Liver (tissue), 9 donors: ENCODE data around the gene PSMB4. TPM values are rescaled to one million over a fixed set of nuclear protein-coding genes. Genes with fewer than 3 reads are reported as not detected.

Experiments used
- DNase-seq: peaks from one replicate; pipeline ENCODE4 v3.0.0-alpha.2; 2017; ENCODE audit warnings: low spot score
- H3K27ac ChIP-seq, 2 donors: one replicate each; pipeline ENCODE4 v1.7.0; 2013; ENCODE audit warnings: inconsistent platforms in 2 of 2, low read length in 2 of 2, control low read depth in 1 of 2, low read depth in 1 of 2, mild to moderate bottlenecking in 1 of 2
- H3K27me3 ChIP-seq, 4 donors: one replicate each; pipeline versions ENCODE4 v1.6.1 to v1.7.0; 2013; ENCODE audit warnings: low read length in 3 of 4, inconsistent platforms in 1 of 4, mild to moderate bottlenecking in 1 of 4, moderate library complexity in 1 of 4; ENCODE audit not compliant: control insufficient read depth in 4 of 4, insufficient read depth in 4 of 4
- H3K36me3 ChIP-seq, 4 donors: one replicate each; pipeline versions ENCODE4 v1.6.1 to v1.7.0; 2013; ENCODE audit warnings: low read length in 3 of 4, mild to moderate bottlenecking in 3 of 4, low read depth in 1 of 4, moderate library complexity in 1 of 4; ENCODE audit not compliant: control insufficient read depth in 4 of 4, insufficient read depth in 3 of 4
- H3K4me1 ChIP-seq, 4 donors: one replicate each; pipeline versions ENCODE4 v1.6.1 to v1.7.0; 2013; ENCODE audit warnings: low read length in 3 of 4, mild to moderate bottlenecking in 3 of 4, moderate library complexity in 1 of 4; ENCODE audit not compliant: control insufficient read depth in 4 of 4, insufficient read depth in 4 of 4
- H3K4me3 ChIP-seq, 3 donors: one replicate each; pipeline versions ENCODE4 v1.6.1 to v1.7.0; 2013; ENCODE audit warnings: low read length in 3 of 3, control low read depth in 1 of 3, low read depth in 1 of 3, mild to moderate bottlenecking in 1 of 3
- H3K9ac ChIP-seq, 2 donors: one replicate each; pipeline ENCODE4 v1.7.0; 2013; ENCODE audit warnings: low read length in 2 of 2, mild to moderate bottlenecking in 2 of 2, moderate library complexity in 2 of 2, control low read depth in 1 of 2, low read depth in 1 of 2
- H3K9me3 ChIP-seq, 4 donors: one replicate each; pipeline versions ENCODE4 v1.6.1 to v1.7.0; 2013; ENCODE audit warnings: low read length in 3 of 4; ENCODE audit not compliant: control insufficient read depth in 4 of 4
- ATF3 ChIP-seq: IDR thresholded peaks from 2 replicates; pipeline ENCODE4 v1.6.1; 2016; ENCODE audit warnings: antibody characterized with exemption
- EGR1 ChIP-seq, 2 donors: IDR thresholded peaks; 2 replicates each; pipeline ENCODE4 v1.6.1; 2016 to 2018; ENCODE audit warnings: antibody characterized with exemption in 2 of 2, low read depth in 2 of 2
- FOXA1 ChIP-seq: IDR thresholded peaks from 2 replicates; pipeline ENCODE4 v1.6.1; 2016; ENCODE audit warnings: antibody characterized with exemption
- FOXA2 ChIP-seq: IDR thresholded peaks from 2 replicates; pipeline ENCODE4 v1.6.1; 2016; ENCODE audit warnings: antibody characterized with exemption
- GABPA ChIP-seq, 2 donors: IDR thresholded peaks in 1 of 2; conservative IDR thresholded peaks in 1 of 2; 2 replicates each; pipeline ENCODE4 v1.6.1; 2016; ENCODE audit warnings: antibody characterized with exemption in 2 of 2, mild to moderate bottlenecking in 1 of 2, moderate library complexity in 1 of 2
- JUND ChIP-seq, 2 donors: IDR thresholded peaks; 2 replicates each; pipeline ENCODE4 v1.6.1; 2016; ENCODE audit warnings: antibody characterized with exemption in 2 of 2
- NR2F2 ChIP-seq: IDR thresholded peaks from 2 replicates; pipeline ENCODE4 v1.6.1; 2016; ENCODE audit warnings: antibody characterized with exemption
- RXRA ChIP-seq, 2 donors: IDR thresholded peaks; 2 replicates each; pipeline ENCODE4 v1.6.1; 2017 to 2018; ENCODE audit warnings: antibody characterized with exemption in 2 of 2, mild to moderate bottlenecking in 1 of 2
- SP1 ChIP-seq: IDR thresholded peaks from 2 replicates; pipeline ENCODE4 v1.6.1; 2018; ENCODE audit warnings: antibody characterized with exemption, mild to moderate bottlenecking
- TAF1 ChIP-seq: conservative IDR thresholded peaks from 2 replicates; pipeline ENCODE4 v1.6.1; 2016; ENCODE audit warnings: antibody characterized with exemption, mild to moderate bottlenecking
- YY1 ChIP-seq: IDR thresholded peaks from 2 replicates; pipeline ENCODE4 v1.6.1; 2016; ENCODE audit warnings: antibody characterized with exemption, mild to moderate bottlenecking
- ZBTB33 ChIP-seq: IDR thresholded peaks from 2 replicates; pipeline ENCODE4 v1.6.1; 2016; ENCODE audit warnings: antibody characterized with exemption
- WGBS: extraction: QIAGEN DNeasy Blood & Tissue Kit; methylation state at CpG from one replicate; pipeline ENCODE4 v1.1.7; 2013; 5-methylcytosine and 5-hydroxymethylcytosine counted together
- polyA plus RNA-seq, 2 donors: library from polyadenylated mRNA; stranded (reverse) in 1 of 2; unstranded in 1 of 2; fragments of 200-250 nt in 1 of 2; fragments of >200 nt in 1 of 2; fragmentation: Nextera tagmentation in 1 of 2; extraction: Ambion mirVana in 1 of 2; gene quantifications; one replicate each; pipeline versions ENCODE4 v1.2.1 to v1.2.3, GENCODE V29; 2013 to 2015
- total RNA-seq, 2 donors: library from RNA; depleted of rRNA; stranded (reverse); fragments of >200 nt; gene quantifications; one replicate each; pipeline ENCODE4 v1.2.3, GENCODE V29; 2014
- TF ChIP-seq, protein P1 (sequence below): fragments of 150-350 bp; IDR thresholded peaks from 2 replicates; pipeline ENCODE4 v1.5.1; 2017; ENCODE audit warnings: improper control_type of control experiment, low read depth, low read length; ENCODE audit not compliant: missing input control
- TF ChIP-seq, protein P2 (sequence below): IDR thresholded peaks from 2 replicates; pipeline ENCODE4 v1.6.1; 2016; ENCODE audit warnings: antibody characterized with exemption, mild to moderate bottlenecking
- donor health status: healthy.
- donor health status: healthy.
- donor health status: healthy.
- donor health status: healthy.
- donor health status: healthy.

Gene PSMB4
- total and polyA plus RNA-seq, 4 donors = 130 to 228 (median 202) TPM

DNA sequence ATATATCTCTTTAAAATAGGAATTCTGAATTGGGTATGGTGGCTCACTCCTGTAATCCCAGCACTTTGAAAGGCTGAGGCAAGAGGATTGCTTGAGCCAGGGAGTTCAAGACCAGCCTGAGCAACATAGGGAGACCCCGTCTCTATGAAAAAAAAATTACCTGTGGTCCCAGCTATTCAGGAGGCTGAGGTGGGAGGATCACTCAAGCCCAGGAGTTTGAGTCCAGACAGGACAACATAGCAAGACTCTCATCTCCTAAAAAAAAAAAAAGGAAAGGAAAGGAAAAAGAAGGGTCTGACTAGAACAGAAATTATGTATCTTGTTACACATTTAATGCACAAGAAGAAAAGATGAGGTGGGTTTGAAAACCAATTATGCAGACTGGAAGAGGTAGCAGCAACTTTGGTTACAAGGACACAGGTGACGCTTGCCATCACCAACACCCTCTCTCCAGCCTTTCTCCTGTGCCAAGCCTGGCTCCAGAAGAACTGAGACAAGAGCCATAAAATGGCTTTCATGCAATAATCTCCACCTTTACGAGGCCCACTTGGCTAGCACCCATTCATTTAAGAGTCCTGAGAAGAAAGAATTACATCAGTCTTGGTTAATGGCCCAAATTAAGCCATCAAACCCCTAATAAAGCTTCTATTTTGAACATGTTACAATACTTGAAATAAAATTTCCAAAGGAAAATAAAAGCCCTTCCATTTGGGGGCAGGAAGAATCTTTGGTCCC lies 22.1 kb upstream of the PSMB4 start:
- no peak overlapping the region for H3K27ac ChIP-seq

GRCh38 chr1:151384584-151384983 lies 14.8 kb upstream of the PSMB4 start:
- TF ChIP-seq FOXA1 (no peak), ZBTB33 (no peak), JUND (IDR thresholded peaks at IDR 0.05) (no peak), NR2F2 (no peak), RXRA (IDR thresholded peaks at IDR 0.05) (no peak)
- TF ChIP-seq, protein P1, sequence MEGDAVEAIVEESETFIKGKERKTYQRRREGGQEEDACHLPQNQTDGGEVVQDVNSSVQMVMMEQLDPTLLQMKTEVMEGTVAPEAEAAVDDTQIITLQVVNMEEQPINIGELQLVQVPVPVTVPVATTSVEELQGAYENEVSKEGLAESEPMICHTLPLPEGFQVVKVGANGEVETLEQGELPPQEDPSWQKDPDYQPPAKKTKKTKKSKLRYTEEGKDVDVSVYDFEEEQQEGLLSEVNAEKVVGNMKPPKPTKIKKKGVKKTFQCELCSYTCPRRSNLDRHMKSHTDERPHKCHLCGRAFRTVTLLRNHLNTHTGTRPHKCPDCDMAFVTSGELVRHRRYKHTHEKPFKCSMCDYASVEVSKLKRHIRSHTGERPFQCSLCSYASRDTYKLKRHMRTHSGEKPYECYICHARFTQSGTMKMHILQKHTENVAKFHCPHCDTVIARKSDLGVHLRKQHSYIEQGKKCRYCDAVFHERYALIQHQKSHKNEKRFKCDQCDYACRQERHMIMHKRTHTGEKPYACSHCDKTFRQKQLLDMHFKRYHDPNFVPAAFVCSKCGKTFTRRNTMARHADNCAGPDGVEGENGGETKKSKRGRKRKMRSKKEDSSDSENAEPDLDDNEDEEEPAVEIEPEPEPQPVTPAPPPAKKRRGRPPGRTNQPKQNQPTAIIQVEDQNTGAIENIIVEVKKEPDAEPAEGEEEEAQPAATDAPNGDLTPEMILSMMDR = no peak
- Histone ChIP-seq H3K9me3 (no peaks in the 10 kb centered on the region), H3K9ac (no peak overlapping the region), H3K4me1 (no peaks in the 10 kb centered on the region), H3K27ac (no peak overlapping the region), H3K36me3 (no peaks in the 10 kb centered on the region), H3K4me3 (no peak overlapping the region), H3K27me3 (no peaks in the 10 kb centered on the region)
- 85% methylated on average over 3 of the region's 3 CpGs for WGBS
- no peak for DNase-seq

More for the DNA sequence above, 22.1 kb upstream of the PSMB4 start:
- peaks cover 0 to 5% (median 4%) of the 10 kb centered on the region in 4 donors for H3K4me1 ChIP-seq
- no peak overlapping the region for H3K4me3 ChIP-seq
- TF ChIP-seq GABPA (IDR thresholded peaks at IDR 0.05 in 1 of 2, conservative IDR thresholded peaks at IDR 0.05 in 1 of 2) (no peak), RXRA (IDR thresholded peaks at IDR 0.05) (no peak), YY1 (no peak), JUND (IDR thresholded peaks at IDR 0.05) (no peak), ZBTB33 (no peak), TAF1 (no peak), SP1 (no peak), FOXA2 (no peak), EGR1 (IDR thresholded peaks at IDR 0.05; ENCODE audit: low read depth in 2 of 2) (no peak), ATF3 (no peak)
- TF ChIP-seq, protein P2, sequence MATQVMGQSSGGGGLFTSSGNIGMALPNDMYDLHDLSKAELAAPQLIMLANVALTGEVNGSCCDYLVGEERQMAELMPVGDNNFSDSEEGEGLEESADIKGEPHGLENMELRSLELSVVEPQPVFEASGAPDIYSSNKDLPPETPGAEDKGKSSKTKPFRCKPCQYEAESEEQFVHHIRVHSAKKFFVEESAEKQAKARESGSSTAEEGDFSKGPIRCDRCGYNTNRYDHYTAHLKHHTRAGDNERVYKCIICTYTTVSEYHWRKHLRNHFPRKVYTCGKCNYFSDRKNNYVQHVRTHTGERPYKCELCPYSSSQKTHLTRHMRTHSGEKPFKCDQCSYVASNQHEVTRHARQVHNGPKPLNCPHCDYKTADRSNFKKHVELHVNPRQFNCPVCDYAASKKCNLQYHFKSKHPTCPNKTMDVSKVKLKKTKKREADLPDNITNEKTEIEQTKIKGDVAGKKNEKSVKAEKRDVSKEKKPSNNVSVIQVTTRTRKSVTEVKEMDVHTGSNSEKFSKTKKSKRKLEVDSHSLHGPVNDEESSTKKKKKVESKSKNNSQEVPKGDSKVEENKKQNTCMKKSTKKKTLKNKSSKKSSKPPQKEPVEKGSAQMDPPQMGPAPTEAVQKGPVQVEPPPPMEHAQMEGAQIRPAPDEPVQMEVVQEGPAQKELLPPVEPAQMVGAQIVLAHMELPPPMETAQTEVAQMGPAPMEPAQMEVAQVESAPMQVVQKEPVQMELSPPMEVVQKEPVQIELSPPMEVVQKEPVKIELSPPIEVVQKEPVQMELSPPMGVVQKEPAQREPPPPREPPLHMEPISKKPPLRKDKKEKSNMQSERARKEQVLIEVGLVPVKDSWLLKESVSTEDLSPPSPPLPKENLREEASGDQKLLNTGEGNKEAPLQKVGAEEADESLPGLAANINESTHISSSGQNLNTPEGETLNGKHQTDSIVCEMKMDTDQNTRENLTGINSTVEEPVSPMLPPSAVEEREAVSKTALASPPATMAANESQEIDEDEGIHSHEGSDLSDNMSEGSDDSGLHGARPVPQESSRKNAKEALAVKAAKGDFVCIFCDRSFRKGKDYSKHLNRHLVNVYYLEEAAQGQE = no peak
- no peaks in the 10 kb centered on the region for H3K27me3 ChIP-seq
- no peaks in the 10 kb centered on the region for H3K36me3 ChIP-seq
- DNase-seq = no peak
- 85% methylated on average over 3 of the region's 3 CpGs for WGBS
- H3K9ac ChIP-seq = no peak overlapping the region
- H3K9me3 ChIP-seq = no peaks in the 10 kb centered on the region
